ENCODE measurements around the gene UBASH3B.

DNA sequence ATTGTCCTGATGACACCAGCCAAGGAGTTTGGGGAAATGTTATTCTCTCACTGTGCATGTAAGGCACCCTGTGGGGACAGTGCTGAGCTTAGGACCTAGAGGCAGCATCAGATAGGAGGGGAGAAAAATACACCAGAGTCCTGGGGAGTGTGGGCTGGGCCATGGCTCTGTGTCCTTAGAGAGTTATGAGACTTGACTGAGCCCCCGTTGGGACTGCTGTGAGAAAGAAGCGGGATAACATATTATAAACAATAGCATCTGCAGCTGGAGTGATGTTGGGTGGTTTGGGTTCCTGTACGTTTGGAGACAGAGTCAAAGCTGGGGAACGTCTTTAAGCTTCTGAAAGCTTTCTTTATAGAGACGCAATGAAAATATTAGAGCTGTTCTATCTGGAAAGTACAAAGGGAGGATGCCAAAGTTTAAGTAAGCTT, 91.8 kb downstream of the UBASH3B start:
- no peak for TF ChIP-seq EZH2phosphoT487 (IDR thresholded peaks at IDR 0.05; ENCODE audit: borderline replicate concordance)
- TF ChIP-seq, protein P1, sequence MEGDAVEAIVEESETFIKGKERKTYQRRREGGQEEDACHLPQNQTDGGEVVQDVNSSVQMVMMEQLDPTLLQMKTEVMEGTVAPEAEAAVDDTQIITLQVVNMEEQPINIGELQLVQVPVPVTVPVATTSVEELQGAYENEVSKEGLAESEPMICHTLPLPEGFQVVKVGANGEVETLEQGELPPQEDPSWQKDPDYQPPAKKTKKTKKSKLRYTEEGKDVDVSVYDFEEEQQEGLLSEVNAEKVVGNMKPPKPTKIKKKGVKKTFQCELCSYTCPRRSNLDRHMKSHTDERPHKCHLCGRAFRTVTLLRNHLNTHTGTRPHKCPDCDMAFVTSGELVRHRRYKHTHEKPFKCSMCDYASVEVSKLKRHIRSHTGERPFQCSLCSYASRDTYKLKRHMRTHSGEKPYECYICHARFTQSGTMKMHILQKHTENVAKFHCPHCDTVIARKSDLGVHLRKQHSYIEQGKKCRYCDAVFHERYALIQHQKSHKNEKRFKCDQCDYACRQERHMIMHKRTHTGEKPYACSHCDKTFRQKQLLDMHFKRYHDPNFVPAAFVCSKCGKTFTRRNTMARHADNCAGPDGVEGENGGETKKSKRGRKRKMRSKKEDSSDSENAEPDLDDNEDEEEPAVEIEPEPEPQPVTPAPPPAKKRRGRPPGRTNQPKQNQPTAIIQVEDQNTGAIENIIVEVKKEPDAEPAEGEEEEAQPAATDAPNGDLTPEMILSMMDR (conservative IDR thresholded peaks at IDR 0.05; ENCODE audit: low read length): no peak
